Skeletal muscle satellite cell (primary cell): ENCODE data around the gene TSC22D4.
A peak's percentile ranks its signal among the peaks of the same experiment; 100 is the strongest.

ENCODE experiments used
- H3K27me3 ChIP-seq: 2 replicates; pipeline ENCODE4 v1.7.0; 2013; ENCODE audit warnings: low read length; ENCODE audit not compliant: control insufficient read depth, insufficient read depth
- H3K36me3 ChIP-seq: 2 replicates; pipeline ENCODE4 v1.7.0; 2013; ENCODE audit warnings: mild to moderate bottlenecking, control low read depth, low read length; ENCODE audit not compliant: insufficient read depth
- H3K4me1 ChIP-seq: 2 replicates; pipeline ENCODE4 v1.7.0; 2013; ENCODE audit warnings: low read length; ENCODE audit not compliant: control insufficient read depth, insufficient read depth
- H3K4me2 ChIP-seq: 2 replicates; pipeline ENCODE4 v1.7.0; 2013; ENCODE audit warnings: mild to moderate bottlenecking, low read length
- H3K4me3 ChIP-seq: 2 replicates; pipeline ENCODE4 v1.7.0; 2013; ENCODE audit warnings: low read length
- H3K9ac ChIP-seq: 2 replicates; pipeline ENCODE4 v1.7.0; 2013; ENCODE audit warnings: mild to moderate bottlenecking, low read depth, low read length, moderate library complexity
- H3K9me3 ChIP-seq: replicated peaks from 2 replicates; pipeline ENCODE4 v1.7.0; 2013; ENCODE audit warnings: mild to moderate bottlenecking, control low read depth, low read length

TSC22D4 gene

GRCh38 chr7:100437150-100438100, 41.6 kb downstream of the TSC22D4 start:
- peak overlapping the region; percentile 98 for H3K4me2 ChIP-seq
- no peaks in the 10 kb centered on the region for H3K9me3 ChIP-seq
- no peak overlapping the region for H3K4me3 ChIP-seq
- no peaks in the 10 kb centered on the region for H3K27me3 ChIP-seq
- peaks cover 25% of the 10 kb centered on the region for H3K36me3 ChIP-seq
- H3K4me1 ChIP-seq, result peaks cover 28% of the 10 kb centered on the region
- peak overlapping the region; percentile 91 for H3K9ac ChIP-seq

- peak overlapping the region; percentile 98 for H3K4me2 ChIP-seq
- H3K27me3 ChIP-seq, result no peaks in the 10 kb centered on the region
- peak overlapping the region; percentile 88 for H3K4me3 ChIP-seq
- H3K9me3 ChIP-seq, result no peaks in the 10 kb centered on the region
- H3K4me1 ChIP-seq, result peaks cover 45% of the 10 kb centered on the region
- H3K36me3 ChIP-seq, result peaks cover 42% of the 10 kb centered on the region
- peak overlapping the region; percentile 91 for H3K9ac ChIP-seq
These were observed 43.4 kb downstream of the TSC22D4 start for GRCh38 chr7:100435401-100436304.

GRCh38 chr7:100434297-100435144, 44.5 kb downstream of the TSC22D4 start:
- Histone ChIP-seq H3K4me1 (peaks cover 45% of the 10 kb centered on the region), H3K4me3 (peak overlapping the region; percentile 88), H3K9me3 (no peaks in the 10 kb centered on the region), H3K27me3 (no peaks in the 10 kb centered on the region), H3K4me2 (peak overlapping the region; percentile 98), H3K36me3 (peaks cover 45% of the 10 kb centered on the region), H3K9ac (peak overlapping the region; percentile 91)

GRCh38 chr7:100433592-100434296, 45.3 kb downstream of the TSC22D4 start:
- peaks cover 39% of the 10 kb centered on the region for H3K4me1 ChIP-seq

GRCh38 chr7:100433276-100433591, 45.8 kb downstream of the TSC22D4 start:
- Histone ChIP-seq H3K4me1 (peaks cover 39% of the 10 kb centered on the region), H3K36me3 (peaks cover 45% of the 10 kb centered on the region), H3K4me3 (no peak overlapping the region), H3K27me3 (no peaks in the 10 kb centered on the region), H3K4me2 (no peak overlapping the region), H3K9ac (peak overlapping the region; percentile 7), H3K9me3 (no peaks in the 10 kb centered on the region)

More at GRCh38 chr7:100433592-100434296, 45.3 kb downstream of the TSC22D4 start:
- H3K9ac ChIP-seq, result peak overlapping the region; percentile 7
- H3K9me3 ChIP-seq, result no peaks in the 10 kb centered on the region
- H3K36me3 ChIP-seq, result peaks cover 45% of the 10 kb centered on the region
- H3K4me3 ChIP-seq, result no peak overlapping the region
- H3K4me2 ChIP-seq, result no peak overlapping the region
- H3K27me3 ChIP-seq, result no peaks in the 10 kb centered on the region

GRCh38 chr7:100432621-100433275, 46.3 kb downstream of the TSC22D4 start:
- Histone ChIP-seq H3K4me3 (no peak overlapping the region), H3K4me1 (peaks cover 42% of the 10 kb centered on the region), H3K9ac (no peak overlapping the region), H3K27me3 (no peaks in the 10 kb centered on the region), H3K4me2 (peak overlapping the region; percentile 95), H3K36me3 (peaks cover 45% of the 10 kb centered on the region), H3K9me3 (no peaks in the 10 kb centered on the region)

- Histone ChIP-seq H3K4me3 (peak overlapping the region; percentile 89), H3K4me2 (peak overlapping the region; percentile 95), H3K36me3 (peaks cover 45% of the 10 kb centered on the region), H3K27me3 (no peaks in the 10 kb centered on the region), H3K9me3 (no peaks in the 10 kb centered on the region), H3K4me1 (peaks cover 40% of the 10 kb centered on the region), H3K9ac (peak overlapping the region; percentile 99)
These were observed 47.0 kb downstream of the TSC22D4 start for GRCh38 chr7:100432053-100432452.

- Histone ChIP-seq H3K4me1 (peaks cover 39% of the 10 kb centered on the region), H3K27me3 (no peaks in the 10 kb centered on the region), H3K9ac (peak overlapping the region; percentile 99), H3K4me2 (peak overlapping the region; percentile 95), H3K4me3 (peak overlapping the region; percentile 89), H3K9me3 (no peaks in the 10 kb centered on the region), H3K36me3 (peaks cover 45% of the 10 kb centered on the region)
These were observed 47.7 kb downstream of the TSC22D4 start for GRCh38 chr7:100431286-100431735.

- Histone ChIP-seq H3K9ac (peak overlapping the region; percentile 99), H3K36me3 (peaks cover 45% of the 10 kb centered on the region), H3K4me3 (peak overlapping the region; percentile 89), H3K4me1 (peaks cover 39% of the 10 kb centered on the region), H3K9me3 (no peaks in the 10 kb centered on the region), H3K4me2 (peak overlapping the region; percentile 95), H3K27me3 (no peaks in the 10 kb centered on the region)
These were observed 48.3 kb downstream of the TSC22D4 start for GRCh38 chr7:100430493-100431285.
